WTC11 (cell line): ENCODE measurements around the gene KCND2. TPM values are rescaled to one million over a fixed set of nuclear protein-coding genes. Genes with fewer than 3 reads are reported as not detected.
A peak's percentile ranks its signal among the peaks of the same experiment; 100 is the strongest.

ENCODE experiments used
- ATAC-seq: fragments of 200-7000 bp; cut with Tn5 transposase; 2 replicates; pipeline ENCODE4 v1.10.0; 2021; ENCODE audit warnings: mild to moderate bottlenecking, moderate library complexity
- CTCF ChIA-PET: fragments of 300-600 bp; sonication (Branson Sonifier 250); formaldehyde crosslinking; loops from one replicate; lab custom pipeline; 2021; ENCODE audit warnings: antibody characterized with exemption; lab: Charles Lee
- POLR2A ChIA-PET: fragments of 350-600 bp; sonication (Branson Sonifier 250); formaldehyde crosslinking; loops from one replicate; lab custom pipeline; 2021; ENCODE audit warnings: antibody characterized with exemption; lab: Charles Lee
- DNase-seq: peaks from one replicate; pipeline ENCODE4 v3.0.0; 2021; ENCODE audit warnings: low spot score
- H3K27ac Mint-ChIP-seq: 2 replicates; pipeline ENCODE4 v1.8.0; 2021; ENCODE audit warnings: mixed read lengths
- H3K27me3 Mint-ChIP-seq: 2 replicates; pipeline ENCODE4 v1.8.0; 2021; ENCODE audit warnings: low read depth, mild to moderate bottlenecking, moderate library complexity, mixed read lengths
- H3K36me3 Mint-ChIP-seq: 2 replicates; pipeline ENCODE4 v1.8.0; 2021; ENCODE audit warnings: mixed read lengths
- H3K4me1 Mint-ChIP-seq: 2 replicates; pipeline ENCODE4 v1.8.0; 2022; ENCODE audit warnings: mixed read lengths
- H3K4me3 Mint-ChIP-seq: 2 replicates; pipeline ENCODE4 v1.8.0; 2021; ENCODE audit warnings: mild to moderate bottlenecking, moderate library complexity, mixed read lengths
- H3K9me3 Mint-ChIP-seq: 2 replicates; pipeline ENCODE4 v1.8.0; 2021; ENCODE audit warnings: mixed read lengths
- CTCF ChIP-seq: fragments of 200-600 bp; IDR thresholded peaks from 2 replicates; pipeline ENCODE4 v1.8.0; 2022; ENCODE audit warnings: antibody characterized with exemption
- ELF4 ChIP-seq: sonication (generic); formaldehyde crosslinking; IDR thresholded peaks from 2 replicates; pipeline ENCODE4 v1.8.1; 2022; ENCODE audit warnings: low read depth, mild to moderate bottlenecking, moderate library complexity, missing genetic modification reagents
- EMX1 ChIP-seq: fragments of 250-450 bp; sonication (Bioruptor Pico); IDR thresholded peaks from 2 replicates; pipeline ENCODE4 v1.8.0; 2021; ENCODE audit warnings: mild to moderate bottlenecking
- ETV6 ChIP-seq: sonication (generic); formaldehyde crosslinking; IDR thresholded peaks from 2 replicates; pipeline ENCODE4 v1.8.1; 2022; ENCODE audit warnings: mild to moderate bottlenecking, missing genetic modification reagents
- GABPB1 ChIP-seq: sonication (generic); formaldehyde crosslinking; IDR thresholded peaks from 2 replicates; pipeline ENCODE4 v1.8.1; 2023; ENCODE audit warnings: mild to moderate bottlenecking, missing genetic modification reagents
- HMGXB4 ChIP-seq: sonication (generic); formaldehyde crosslinking; IDR thresholded peaks from 2 replicates; pipeline ENCODE4 v1.8.1; 2023; ENCODE audit warnings: mild to moderate bottlenecking, moderate library complexity, missing genetic modification reagents
- IRF2 ChIP-seq: sonication (generic); formaldehyde crosslinking; IDR thresholded peaks from 2 replicates; pipeline ENCODE4 v1.8.0; 2022; ENCODE audit warnings: low read depth, missing genetic modification reagents, borderline replicate concordance
- KAT7 ChIP-seq: sonication (generic); formaldehyde crosslinking; IDR thresholded peaks from 2 replicates; pipeline ENCODE4 v1.8.1; 2023; ENCODE audit warnings: missing genetic modification reagents, mild to moderate bottlenecking, borderline replicate concordance
- MAX ChIP-seq: sonication (generic); formaldehyde crosslinking; IDR thresholded peaks from 2 replicates; pipeline ENCODE4 v1.8.0; 2022; ENCODE audit warnings: mild to moderate bottlenecking, missing genetic modification reagents
- MLX ChIP-seq: sonication (generic); formaldehyde crosslinking; IDR thresholded peaks from 2 replicates; pipeline ENCODE4 v1.8.1; 2023; ENCODE audit warnings: mild to moderate bottlenecking, missing genetic modification reagents, moderate library complexity
- MYBL2 ChIP-seq: sonication (generic); formaldehyde crosslinking; IDR thresholded peaks from 2 replicates; pipeline ENCODE4 v1.8.1; 2023; ENCODE audit warnings: mild to moderate bottlenecking, moderate library complexity, missing genetic modification reagents
- NFATC4 ChIP-seq: fragments of 250-450 bp; sonication (Bioruptor Pico); IDR thresholded peaks from 2 replicates; pipeline ENCODE4 v1.9.0; 2021; ENCODE audit warnings: mild to moderate bottlenecking
- SMAD3 ChIP-seq: sonication (generic); formaldehyde crosslinking; IDR thresholded peaks from 2 replicates; pipeline ENCODE4 v1.8.0; 2022; ENCODE audit warnings: missing genetic modification reagents, mild to moderate bottlenecking, borderline replicate concordance
- SOX15 ChIP-seq: fragments of 250-450 bp; sonication (Bioruptor Pico); IDR thresholded peaks from 2 replicates; pipeline ENCODE4 v1.9.0; 2021; ENCODE audit warnings: mild to moderate bottlenecking
- SP1 ChIP-seq: sonication (generic); formaldehyde crosslinking; conservative IDR thresholded peaks from 2 replicates; pipeline ENCODE4 v1.8.1; 2022; ENCODE audit warnings: missing genetic modification reagents
- ZNF317 ChIP-seq: sonication (generic); formaldehyde crosslinking; IDR thresholded peaks from 2 replicates; pipeline ENCODE4 v1.8.1; 2023; ENCODE audit warnings: low read depth, mild to moderate bottlenecking, moderate library complexity, missing genetic modification reagents, borderline replicate concordance
- ZNF396 ChIP-seq: fragments of 250-450 bp; sonication (Bioruptor Pico); IDR thresholded peaks from 2 replicates; pipeline ENCODE4 v1.8.0; 2021; ENCODE audit warnings: mild to moderate bottlenecking, moderate library complexity, borderline replicate concordance
- ZSCAN18 ChIP-seq: fragments of 250-450 bp; sonication (Bioruptor Pico); IDR thresholded peaks from 2 replicates; pipeline ENCODE4 v2.1.2; 2022; ENCODE audit warnings: mild to moderate bottlenecking, moderate library complexity
- total RNA-seq: library from RNA; stranded (reverse); gene quantifications from 3 replicates; pipeline ENCODE4 v1.2.3, GENCODE V29; 2021

KCND2 gene
- total RNA-seq, 1 experiment from 2014 or later = 4.6 TPM

- TF ChIP-seq ZSCAN18 (CRISPR knock-in tag) (no peak), ZNF317 (CRISPR knock-in tag) (no peak), HMGXB4 (CRISPR knock-in tag) (no peak)
These were observed 373.0 kb downstream of the KCND2 start (continued) for GRCh38 chr7:120645966-120646365.

- ChIA-PET POLR2A (no interaction called here), CTCF (no interaction called here)
- no peak overlapping the region for H3K27ac Mint-ChIP-seq
- H3K4me1 Mint-ChIP-seq = no peaks in the 10 kb centered on the region
- H3K4me3 Mint-ChIP-seq = no peak overlapping the region
- TF ChIP-seq ZNF396 (CRISPR knock-in tag) (no peak), ETV6 (CRISPR knock-in tag) (no peak), SMAD3 (CRISPR knock-in tag) (no peak), SOX15 (CRISPR knock-in tag) (no peak), MYBL2 (CRISPR knock-in tag) (no peak), KAT7 (CRISPR knock-in tag) (no peak), GABPB1 (CRISPR knock-in tag) (no peak), ELF4 (CRISPR knock-in tag) (no peak), MLX (no peak), EMX1 (no peak), IRF2 (CRISPR knock-in tag) (no peak), CTCF (no peak), NFATC4 (no peak), SP1 (CRISPR knock-in tag) (no peak)
- peaks cover 23% of the 10 kb centered on the region for H3K9me3 Mint-ChIP-seq
- ATAC-seq (no peak), DNase-seq (no peak)
- peaks cover 21% of the 10 kb centered on the region for H3K36me3 Mint-ChIP-seq
- H3K27me3 Mint-ChIP-seq = no peaks in the 10 kb centered on the region; the same call in 1 of the 2 replicates
These were observed 381.3 kb downstream of the KCND2 start for GRCh38 chr7:120654241-120654640.

- DNase-seq (no peak), ATAC-seq (no peak)
- H3K4me1 Mint-ChIP-seq = no peaks in the 10 kb centered on the region
- H3K27ac Mint-ChIP-seq = 0 out of 2 replicates have a peak overlapping the region, but pooled peaks have one; percentile 39
- no peaks in the 10 kb centered on the region for H3K36me3 Mint-ChIP-seq
- TF ChIP-seq MAX = no peak
- ChIA-PET CTCF (no interaction called here), POLR2A (no interaction called here)
- H3K27me3 Mint-ChIP-seq = no peaks in the 10 kb centered on the region
- no peak overlapping the region for H3K4me3 Mint-ChIP-seq
- no peaks in the 10 kb centered on the region for H3K9me3 Mint-ChIP-seq
These were observed 385.5 kb downstream of the KCND2 start for GRCh38 chr7:120658516-120658915.
